ENCODE measurements around the gene MAN1C1. TPM values are rescaled to one million over a fixed set of nuclear protein-coding genes. Genes with fewer than 3 reads are reported as not detected.

Gene MAN1C1
- total and polyA plus RNA-seq, 7 donors = 1.8 to 6.7 (median 2.0) TPM

DNA sequence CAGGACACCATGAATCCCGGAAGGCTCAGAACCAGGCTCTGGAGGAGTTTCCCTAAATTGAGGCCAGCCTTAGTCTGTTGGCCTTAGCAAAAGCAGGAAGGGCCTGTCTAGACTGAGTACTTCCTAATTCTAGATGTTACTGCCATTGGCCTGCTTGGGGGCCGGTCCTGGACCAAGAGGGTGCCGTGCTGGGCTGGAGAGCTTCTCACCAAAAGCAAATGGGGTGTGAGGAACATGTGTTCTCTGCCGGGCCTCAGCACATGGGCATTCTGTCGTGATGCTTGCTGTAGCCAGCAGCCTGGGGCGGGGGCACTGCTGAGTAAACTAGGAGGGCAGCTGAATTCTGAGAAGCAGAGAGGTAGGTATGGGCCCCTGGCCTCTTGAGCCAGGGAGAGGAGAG lies 35.7 kb upstream of the MAN1C1 start:
- TF ChIP-seq, protein P1, sequence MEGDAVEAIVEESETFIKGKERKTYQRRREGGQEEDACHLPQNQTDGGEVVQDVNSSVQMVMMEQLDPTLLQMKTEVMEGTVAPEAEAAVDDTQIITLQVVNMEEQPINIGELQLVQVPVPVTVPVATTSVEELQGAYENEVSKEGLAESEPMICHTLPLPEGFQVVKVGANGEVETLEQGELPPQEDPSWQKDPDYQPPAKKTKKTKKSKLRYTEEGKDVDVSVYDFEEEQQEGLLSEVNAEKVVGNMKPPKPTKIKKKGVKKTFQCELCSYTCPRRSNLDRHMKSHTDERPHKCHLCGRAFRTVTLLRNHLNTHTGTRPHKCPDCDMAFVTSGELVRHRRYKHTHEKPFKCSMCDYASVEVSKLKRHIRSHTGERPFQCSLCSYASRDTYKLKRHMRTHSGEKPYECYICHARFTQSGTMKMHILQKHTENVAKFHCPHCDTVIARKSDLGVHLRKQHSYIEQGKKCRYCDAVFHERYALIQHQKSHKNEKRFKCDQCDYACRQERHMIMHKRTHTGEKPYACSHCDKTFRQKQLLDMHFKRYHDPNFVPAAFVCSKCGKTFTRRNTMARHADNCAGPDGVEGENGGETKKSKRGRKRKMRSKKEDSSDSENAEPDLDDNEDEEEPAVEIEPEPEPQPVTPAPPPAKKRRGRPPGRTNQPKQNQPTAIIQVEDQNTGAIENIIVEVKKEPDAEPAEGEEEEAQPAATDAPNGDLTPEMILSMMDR (IDR thresholded peaks at IDR 0.05) = no peak
- 65 to 76% (median 69%) methylated on average over 6 of the region's 6 CpGs for WGBS, 3 donors
- no peak for DNase-seq
- Histone ChIP-seq H3K36me3 (ENCODE audit: insufficient read depth in 1 of 2, low read depth in 1 of 2) (no peaks in the 10 kb centered on the region), H3K27me3 (ENCODE audit: insufficient read depth in 3 of 3, low read length in 2 of 3) (no peaks in the 10 kb centered on the region), H3K27ac (no peak overlapping the region), H3K4me3 (no peak overlapping the region), H3K9me3 (no peaks in the 10 kb centered on the region), H3K4me1 (peaks cover 13% of the 10 kb centered on the region)
- intact Hi-C loops (cut with DNase I) = no loop called here
- ATAC-seq = no peak

DNA sequence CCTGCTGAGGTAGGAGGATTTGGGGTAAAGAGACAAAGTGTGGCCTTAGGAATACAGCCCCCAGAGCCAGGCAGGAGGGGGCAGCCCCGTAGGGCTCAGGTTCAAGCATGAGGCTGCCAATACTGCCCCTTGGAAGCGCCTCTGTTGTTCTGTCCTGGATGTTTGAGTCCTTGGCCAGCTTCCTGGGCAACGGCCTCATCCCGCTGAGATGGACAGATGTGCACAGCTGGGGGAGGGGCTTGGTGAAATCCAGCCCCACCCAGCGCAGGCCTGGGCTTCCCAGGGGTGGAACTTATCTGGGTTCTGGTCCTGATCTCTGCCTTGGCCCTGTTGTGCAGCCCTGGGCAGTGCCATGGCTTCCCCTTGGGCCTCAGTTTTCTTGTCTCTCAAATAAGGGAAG lies 34.8 kb upstream of the MAN1C1 start:
- TF ChIP-seq, protein P1 (IDR thresholded peaks at IDR 0.05) = no peak
- WGBS, 3 donors = 43 to 49% (median 45%) methylated on average over 5 of the region's 5 CpGs
- DNase-seq = no peak

GRCh38 chr1:25583519-25584370 lies 32.8 kb upstream of the MAN1C1 start:
- peaks cover 13% of the 10 kb centered on the region for H3K4me1 ChIP-seq
- ATAC-seq (peak in 2 of 4 donors; percentile 29 to 46), DNase-seq (no peak)
- intact Hi-C loops (cut with DNase I) = no loop called here
- 55 to 76% (median 59%) methylated on average over 14 of the region's 14 CpGs for WGBS, 3 donors
- no peaks in the 10 kb centered on the region for H3K9me3 ChIP-seq
- TF ChIP-seq, protein P1 (IDR thresholded peaks at IDR 0.05) = no peak
- no peaks in the 10 kb centered on the region for H3K27me3 ChIP-seq (ENCODE audit: insufficient read depth in 3 of 3, low read length in 2 of 3)
- no peak overlapping the region for H3K4me3 ChIP-seq
- H3K36me3 ChIP-seq (ENCODE audit: insufficient read depth in 1 of 2, low read depth in 1 of 2) = no peaks in the 10 kb centered on the region
- H3K27ac ChIP-seq = no peak overlapping the region

More for the DNA sequence above, 34.8 kb upstream of the MAN1C1 start:
- H3K4me3 ChIP-seq = no peak overlapping the region
- no peak for ATAC-seq
- H3K9me3 ChIP-seq = no peaks in the 10 kb centered on the region
- no peak overlapping the region for H3K27ac ChIP-seq
- no peaks in the 10 kb centered on the region for H3K27me3 ChIP-seq (ENCODE audit: insufficient read depth in 3 of 3, low read length in 2 of 3)
- intact Hi-C loops (cut with DNase I) = no loop called here
- no peaks in the 10 kb centered on the region for H3K36me3 ChIP-seq (ENCODE audit: insufficient read depth in 1 of 2, low read depth in 1 of 2)
- peaks cover 13% of the 10 kb centered on the region for H3K4me1 ChIP-seq

- Histone ChIP-seq H3K27ac (no peak overlapping the region), H3K27me3 (ENCODE audit: insufficient read depth in 3 of 3, low read length in 2 of 3) (no peaks in the 10 kb centered on the region), H3K4me1 (peaks cover 18% of the 10 kb centered on the region), H3K4me3 (no peak overlapping the region), H3K9me3 (no peaks in the 10 kb centered on the region), H3K36me3 (ENCODE audit: insufficient read depth in 1 of 2, low read depth in 1 of 2) (no peaks in the 10 kb centered on the region)
- no peak for ATAC-seq
- TF ChIP-seq, protein P1 (IDR thresholded peaks at IDR 0.05) = no peak
- no peak for DNase-seq
- 86 to 98% (median 96%) methylated on average over 16 of the region's 16 CpGs for WGBS, 3 donors
- intact Hi-C loops (cut with DNase I) = no loop called here
These were observed 30.4 kb upstream of the MAN1C1 start for GRCh38 chr1:25586181-25586588.

Measured in psoas muscle (tissue), 8 donors.